GM12878 (cell line): Measurements from ENCODE around the gene NUP62. TPM values are rescaled to one million over a fixed set of nuclear protein-coding genes. Genes with fewer than 3 reads are reported as not detected.

Experiments used
- ATAC-seq: fragments of 200-7000 bp; cut with Tn5 transposase; 3 replicates; pipeline ENCODE4 v1.9.1; 2020; ENCODE audit warnings: mild to moderate bottlenecking, moderate library complexity
- BruUV-seq: library from RNA; stranded (reverse); fragments of 400-500 nt; replicated peaks from 2 replicates; lab custom pipeline; 2021; lab: Mats Ljungman, UMichigan
- CTCF ChIA-PET: fragments of 300-600 bp; sonication (Branson Sonifier 250); formaldehyde crosslinking; extraction: SDS; loops from one replicate; lab custom pipeline; 2021; ENCODE audit warnings: inconsistent platforms; lab: Yijun Ruan, JAX
- POLR2A ChIA-PET: fragments of 350-600 bp; formaldehyde crosslinking; extraction: SDS; loops from one replicate; lab custom pipeline; 2021; ENCODE audit warnings: inconsistent platforms; lab: Charles Lee
- RAD21 ChIA-PET: fragments of 300-600 bp; sonication (Branson Sonifier 250); formaldehyde crosslinking; loops from one replicate; lab custom pipeline; 2023; ENCODE audit warnings: antibody characterized with exemption; ENCODE audit not compliant: unreplicated experiment; lab: Charles Lee
- SMC1A ChIA-PET: fragments of 300-600 bp; sonication (Branson Sonifier 250); formaldehyde crosslinking; loops from one replicate; lab custom pipeline; 2023; ENCODE audit not compliant: unreplicated experiment, uncharacterized antibody; lab: Charles Lee
- DNase-seq: peaks from one replicate; pipeline ENCODE4 v3.0.0-alpha.2; 2011; ENCODE audit warnings: low read depth, low spot score
- FAIRE-seq: peaks from 3 replicates; lab custom pipeline; 2011; peaks lifted over from hg19 to GRCh38; lab: Jason Lieb, UNC
- H2AFZ ChIP-seq: 2 replicates; pipeline ENCODE4 v1.6.0; 2011; ENCODE audit warnings: low read depth, low read length, control low read depth; ENCODE audit not compliant: control insufficient read depth
- H3K27ac ChIP-seq: 2 replicates; pipeline ENCODE4 v1.5.1; 2011; ENCODE audit warnings: control low read depth; ENCODE audit not compliant: control insufficient read depth, insufficient read depth
- H3K27me3 ChIP-seq, 2 experiments: replicated peaks in 1 of 2; 2 replicates each; pipeline versions ENCODE4 v1.6.0 to v1.6.1; 2011; ENCODE audit warnings: low read length in 1 of 2; ENCODE audit not compliant: control insufficient read depth in 2 of 2, insufficient read depth in 2 of 2
- H3K36me3 ChIP-seq, 2 experiments: 2 replicates each; pipeline ENCODE4 v1.5.1; 2011; ENCODE audit warnings: low read length in 1 of 2; ENCODE audit not compliant: control insufficient read depth in 2 of 2, insufficient read depth in 2 of 2
- H3K4me1 ChIP-seq: 2 replicates; pipeline ENCODE4 v1.6.1; 2011; ENCODE audit warnings: mild to moderate bottlenecking, low read length, moderate library complexity, mixed read lengths; ENCODE audit not compliant: control insufficient read depth, insufficient read depth
- H3K4me2 ChIP-seq: 2 replicates; pipeline ENCODE4 v1.6.0; 2011; ENCODE audit warnings: control low read depth; ENCODE audit not compliant: control insufficient read depth, insufficient read depth
- H3K4me3 ChIP-seq: fragments of 200-600 bp; sonication (generic); 2 replicates; pipeline ENCODE4 v1.5.1; 2016
- H3K79me2 ChIP-seq: 2 replicates; pipeline ENCODE4 v1.6.0; 2011; ENCODE audit warnings: low read length; ENCODE audit not compliant: control insufficient read depth, insufficient read depth
- H3K9ac ChIP-seq: 2 replicates; pipeline ENCODE4 v1.8.0; 2011; ENCODE audit warnings: low read length, control low read depth, mixed read lengths; ENCODE audit not compliant: control insufficient read depth, insufficient read depth
- H3K9me3 ChIP-seq: replicated peaks from 3 replicates; pipeline ENCODE4 v1.5.1; 2011; ENCODE audit warnings: mild to moderate bottlenecking, low read length; ENCODE audit not compliant: control insufficient read depth, insufficient read depth
- H4K20me1 ChIP-seq: 2 replicates; pipeline ENCODE4 v1.6.0; 2011; ENCODE audit not compliant: control insufficient read depth, insufficient read depth
- SMAD5 ChIP-seq: IDR thresholded peaks from 2 replicates; pipeline ENCODE4 v1.6.1; 2016; ENCODE audit warnings: antibody characterized with exemption, low read depth
- WGBS: methylation state at CpG from one replicate; pipeline ENCODE4 v1.1.6; 2016; ENCODE audit warnings: low lambda C conversion rate; ENCODE audit not compliant: insufficient replicate concordance, insufficient coverage; ENCODE audit errors: missing lambda C conversion rate; 5-methylcytosine and 5-hydroxymethylcytosine counted together
- in situ Hi-C: fragments of 300-500 bp; cut with MboI; formaldehyde crosslinking; loops from 9 replicates; pipeline ENCODE4 v1.14.3; 2018; ENCODE audit warnings: mixed read lengths
- intact Hi-C: fragments of 100-400 bp; cut with micrococcal nuclease; formaldehyde crosslinking; loops from one replicate; pipeline ENCODE4 v1.14.2; 2022; ENCODE audit not compliant: unreplicated experiment
- polyA plus RNA-seq, 11 experiments: library from polyadenylated mRNA; depleted of rRNA in 4 of 11; unstranded in 6 of 11; stranded (reverse) in 5 of 11; fragments of >200 nt; fragmentation: Nextera tagmentation in 4 of 11; fragmentation: Illumina TruSeq in 1 of 11; extraction: Ambion mirVana in 4 of 11; extraction: Trizol in 1 of 11; gene quantifications; 1 replicate in 1 of 11; 2 replicates in 10 of 11; pipeline versions ENCODE4 v1.2.1 to v1.2.3, GENCODE V29; 2011 to 2016; ENCODE audit warnings: inconsistent platforms in 2 of 11, missing spikeins in 2 of 11, low read depth in 1 of 11
- total RNA-seq, 4 experiments: library from RNA; depleted of rRNA in 3 of 4; stranded (reverse); fragments of >200 nt in 3 of 4; fragmentation: Illumina TruSeq in 1 of 4; extraction: Trizol in 1 of 4; gene quantifications; 2 replicates each; pipeline versions ENCODE4 v1.2.1 to v1.2.3, GENCODE V29; 2013 to 2021
- TF ChIP-seq, protein P1 (sequence below), 3 experiments: IDR thresholded peaks in 2 of 3; conservative IDR thresholded peaks in 1 of 3; 2 replicates each; pipeline ENCODE4 v1.5.1; 2011; ENCODE audit warnings: low read depth in 3 of 3, low read length in 3 of 3, mild to moderate bottlenecking in 3 of 3, control low read depth in 2 of 3, moderate library complexity in 2 of 3, inconsistent platforms in 1 of 3, mixed read lengths in 1 of 3; ENCODE audit not compliant: control insufficient read depth in 2 of 3, insufficient read depth in 1 of 3; ENCODE audit errors: extremely low read depth in 1 of 3

NUP62 gene
- total and polyA plus RNA-seq, 10 of the 15 experiments (the other 5 are each of a cell fraction or from before 2014, with no cell fraction given) = 19.5 to 110 (median 66.9) TPM

DNA sequence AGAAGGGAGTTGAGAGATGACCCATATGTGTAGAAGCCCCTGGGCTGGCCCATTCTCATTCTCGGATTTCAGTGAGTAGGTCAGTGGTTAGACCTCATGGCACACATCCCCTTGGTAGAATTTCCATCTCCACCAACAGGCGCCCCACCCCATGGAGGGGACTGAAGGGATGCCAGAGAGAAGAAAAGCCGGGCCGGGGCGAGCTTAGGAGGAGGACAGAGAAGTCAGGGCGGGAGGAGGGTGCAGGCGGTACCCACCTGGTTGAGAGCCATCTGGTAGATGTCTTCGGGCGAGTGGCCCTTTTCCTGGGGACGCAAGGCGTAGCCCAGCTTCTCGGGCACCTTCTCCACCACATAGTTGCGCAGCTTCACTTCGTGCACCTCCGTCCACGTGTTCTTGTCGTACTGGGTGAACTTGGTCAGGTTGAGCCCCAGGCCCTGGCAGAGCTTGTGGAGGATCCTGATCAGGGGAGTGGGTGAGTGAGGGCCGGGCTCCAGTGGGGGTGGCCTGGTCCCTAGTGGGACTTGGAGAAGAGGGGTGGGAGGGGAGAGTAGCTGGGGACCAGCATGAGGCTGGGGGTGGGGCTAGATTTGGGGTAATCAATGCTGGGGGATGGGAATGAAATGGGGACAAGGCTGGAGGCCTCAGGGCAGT lies 35.2 kb downstream of the NUP62 start (continued):
- TF ChIP-seq, protein P1, sequence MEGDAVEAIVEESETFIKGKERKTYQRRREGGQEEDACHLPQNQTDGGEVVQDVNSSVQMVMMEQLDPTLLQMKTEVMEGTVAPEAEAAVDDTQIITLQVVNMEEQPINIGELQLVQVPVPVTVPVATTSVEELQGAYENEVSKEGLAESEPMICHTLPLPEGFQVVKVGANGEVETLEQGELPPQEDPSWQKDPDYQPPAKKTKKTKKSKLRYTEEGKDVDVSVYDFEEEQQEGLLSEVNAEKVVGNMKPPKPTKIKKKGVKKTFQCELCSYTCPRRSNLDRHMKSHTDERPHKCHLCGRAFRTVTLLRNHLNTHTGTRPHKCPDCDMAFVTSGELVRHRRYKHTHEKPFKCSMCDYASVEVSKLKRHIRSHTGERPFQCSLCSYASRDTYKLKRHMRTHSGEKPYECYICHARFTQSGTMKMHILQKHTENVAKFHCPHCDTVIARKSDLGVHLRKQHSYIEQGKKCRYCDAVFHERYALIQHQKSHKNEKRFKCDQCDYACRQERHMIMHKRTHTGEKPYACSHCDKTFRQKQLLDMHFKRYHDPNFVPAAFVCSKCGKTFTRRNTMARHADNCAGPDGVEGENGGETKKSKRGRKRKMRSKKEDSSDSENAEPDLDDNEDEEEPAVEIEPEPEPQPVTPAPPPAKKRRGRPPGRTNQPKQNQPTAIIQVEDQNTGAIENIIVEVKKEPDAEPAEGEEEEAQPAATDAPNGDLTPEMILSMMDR (IDR thresholded peaks at IDR 0.05 in 2 of 3, conservative IDR thresholded peaks at IDR 0.05 in 1 of 3; ENCODE audit: control insufficient read depth in 2 of 3, extremely low read depth in 1 of 3, insufficient read depth in 1 of 3, low read depth in 3 of 3, low read length in 3 of 3) = no peak
- TF ChIP-seq, all 136 proteins: peak for 2

DNA sequence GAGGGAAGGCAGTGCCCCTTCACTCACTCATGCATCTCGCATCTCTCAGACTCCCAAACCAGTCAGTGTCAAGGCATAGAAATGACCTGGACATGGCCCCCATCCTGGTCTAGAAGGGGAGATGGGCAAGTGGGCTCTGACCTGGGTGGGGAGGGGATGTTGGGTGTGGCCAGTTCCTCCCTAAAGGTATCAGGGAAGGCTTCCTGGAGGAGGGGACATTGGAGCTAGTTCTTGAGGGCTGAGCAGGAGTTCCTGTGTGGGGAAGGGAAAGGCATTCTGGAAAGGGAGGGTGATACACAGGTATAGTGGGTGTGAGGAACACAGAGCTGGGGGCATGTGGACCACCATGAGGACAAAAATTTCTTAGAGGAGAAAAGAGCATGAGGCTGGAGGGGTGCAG lies 36.6 kb downstream of the NUP62 start:
- RAD21 ChIA-PET = interaction anchor here (0.9 to 5.4 kb wide), 6 partner anchors 15 to 35 kb away, joined by 3 to 66 read pairs (median 4); partner anchors contain the start of genes AKT1S1, ATF5, NUP62 and TBC1D17
- H3K36me3 ChIP-seq = peaks cover 0 to 9% of the 10 kb centered on the region in 2 experiments; a peak in 3 of 4 replicates
- no peaks in the 10 kb centered on the region; the same call in 2 of the 3 replicates for H3K9me3 ChIP-seq
- intact Hi-C loops (no loop called here), in situ Hi-C loops (loop anchor here (25.0 kb wide), 1 partner anchor 1255 kb away; the partner anchor contains the start of genes CA11 and DBP)
- peak overlapping the region; percentile 36; the same call in 1 of the 2 replicates for H3K4me3 ChIP-seq
- TF ChIP-seq SMAD5 = no peak
- 92% methylated on average over 1 of the region's 1 CpG for WGBS
- POLR2A ChIA-PET = interaction anchor here (0.8 to 8.2 kb wide), 6 partner anchors 10 to 36 kb away, joined by 3 to 116 read pairs (median 5); partner anchors contain the start of genes AKT1S1, ATF5, NUP62 and TBC1D17
- H3K4me1 ChIP-seq = peaks cover 40% of the 10 kb centered on the region
- ATAC-seq (no peak), FAIRE-seq (no peak), DNase-seq (no peak)
- peak overlapping the region; percentile 51; the same call in 1 of the 2 replicates for H3K9ac ChIP-seq
- BruUV-seq = no TSS peak
- H3K4me2 ChIP-seq = peak overlapping the region; percentile 79
- no peak overlapping the region for H2AFZ ChIP-seq
- no peaks in the 10 kb centered on the region for H4K20me1 ChIP-seq
- peak overlapping the region; percentile 42; the same call in 1 of the 2 replicates for H3K27ac ChIP-seq
- no peaks in the 10 kb centered on the region for H3K27me3 ChIP-seq
- SMC1A ChIA-PET = interaction anchor here (1.1 to 7.3 kb wide), 3 partner anchors 18 to 80 kb away, joined by 3 to 110 read pairs (median 78); partner anchors contain the start of genes ATF5, FUZ and NUP62
- H3K79me2 ChIP-seq = peaks cover 49% of the 10 kb centered on the region
- CTCF ChIA-PET = interaction anchor here (2.2 to 6.3 kb wide), 3 partner anchors 18 to 35 kb away, joined by 7 to 71 read pairs (median 10); partner anchors contain the start of gene ATF5
